Astrocyte (in vitro differentiated cells and primary cell): ENCODE results near the gene UGCG. TPM values are rescaled to one million over a fixed set of nuclear protein-coding genes. Genes with fewer than 3 reads are reported as not detected.

Experiments
- DNase-seq: peaks from one replicate; pipeline ENCODE4 v3.0.0-alpha.2; 2010; ENCODE audit warnings: low read depth
- FAIRE-seq: peaks from 2 replicates; lab custom pipeline; 2011; peaks lifted over from hg19 to GRCh38; lab: Jason Lieb, UNC
- H2AFZ ChIP-seq: 2 replicates; pipeline ENCODE4 v1.6.0; 2012; ENCODE audit warnings: low read depth, low read length, inconsistent platforms
- H3K27ac ChIP-seq: 2 replicates; pipeline ENCODE4 v1.5.1; 2011; ENCODE audit warnings: low read depth, low read length, inconsistent platforms
- H3K27me3 ChIP-seq: 2 replicates; pipeline ENCODE4 v1.6.0; 2011; ENCODE audit warnings: low read length, inconsistent platforms; ENCODE audit not compliant: insufficient read depth
- H3K36me3 ChIP-seq: 2 replicates; pipeline ENCODE4 v1.5.1; 2011; ENCODE audit warnings: low read length, inconsistent platforms; ENCODE audit not compliant: insufficient read depth
- H3K4me1 ChIP-seq: 2 replicates; pipeline ENCODE4 v1.5.1; 2011; ENCODE audit warnings: low read length, inconsistent platforms; ENCODE audit not compliant: insufficient read depth
- H3K4me2 ChIP-seq: 2 replicates; pipeline ENCODE4 v1.6.0; 2012; ENCODE audit warnings: low read length, inconsistent platforms
- H3K4me3 ChIP-seq: 2 replicates; pipeline ENCODE4 v1.5.1; 2011; ENCODE audit warnings: low read depth, mild to moderate bottlenecking, low read length, inconsistent platforms; ENCODE audit not compliant: insufficient read depth
- H3K79me2 ChIP-seq: 2 replicates; pipeline ENCODE4 v1.6.0; 2012; ENCODE audit warnings: mild to moderate bottlenecking, low read length, inconsistent platforms; ENCODE audit not compliant: insufficient read depth
- H3K9ac ChIP-seq: 2 replicates; pipeline ENCODE4 v1.6.0; 2012; ENCODE audit warnings: mild to moderate bottlenecking, low read length, inconsistent platforms
- H3K9me3 ChIP-seq: 2 replicates; pipeline ENCODE4 v1.5.1; 2012; ENCODE audit warnings: low read depth, mild to moderate bottlenecking, low read length, inconsistent platforms; ENCODE audit not compliant: insufficient read depth
- H4K20me1 ChIP-seq: 2 replicates; pipeline ENCODE4 v1.6.0; 2012; ENCODE audit warnings: low read length, inconsistent platforms; ENCODE audit not compliant: insufficient read depth
- H3K27ac Mint-ChIP-seq: one replicate; pipeline ENCODE4 v1.8.0; 2021; ENCODE audit warnings: mild to moderate bottlenecking, mixed read lengths; ENCODE audit not compliant: unreplicated experiment
- H3K27me3 Mint-ChIP-seq: one replicate; pipeline ENCODE4 v1.8.0; 2021; ENCODE audit warnings: low read depth, mixed read lengths; ENCODE audit not compliant: unreplicated experiment
- H3K36me3 Mint-ChIP-seq: one replicate; pipeline ENCODE4 v1.8.0; 2021; ENCODE audit warnings: low read depth, mixed read lengths; ENCODE audit not compliant: unreplicated experiment
- H3K4me1 Mint-ChIP-seq: one replicate; pipeline ENCODE4 v1.8.0; 2021; ENCODE audit warnings: low read depth, mixed read lengths; ENCODE audit not compliant: unreplicated experiment
- H3K4me3 Mint-ChIP-seq: one replicate; pipeline ENCODE4 v1.8.0; 2021; ENCODE audit warnings: mild to moderate bottlenecking, moderate library complexity, mixed read lengths; ENCODE audit not compliant: unreplicated experiment
- H3K9me3 Mint-ChIP-seq: one replicate; pipeline ENCODE4 v1.8.0; 2021; ENCODE audit warnings: mild to moderate bottlenecking, mixed read lengths; ENCODE audit not compliant: unreplicated experiment
- CTCF ChIP-seq: IDR thresholded peaks from 2 replicates; pipeline ENCODE4 v1.5.1; 2011; ENCODE audit warnings: low read depth, mild to moderate bottlenecking, inconsistent platforms, low read length, moderate library complexity; ENCODE audit not compliant: insufficient read depth
- EZH2 ChIP-seq: IDR thresholded peaks from 2 replicates; pipeline ENCODE4 v1.6.1; 2012; ENCODE audit warnings: mild to moderate bottlenecking, low read length, inconsistent platforms; ENCODE audit not compliant: insufficient read depth
- total RNA-seq: library from RNA; stranded (reverse); gene quantifications from 2 replicates; pipeline ENCODE4 v1.2.1, GENCODE V29; 2021

The UGCG gene
- total RNA-seq, 1 donor from 2014 or later, result 166 TPM

GRCh38 chr9:111965566-111966019 is 69.0 kb downstream of the UGCG start:
- no peaks in the 10 kb centered on the region for H3K27me3 Mint-ChIP-seq
- FAIRE-seq (peak; percentile 67), DNase-seq (peak; percentile 99)
- Histone ChIP-seq H3K4me3 (no peak overlapping the region), H3K9ac (peak overlapping the region; percentile 61), H3K27ac (peak overlapping the region; percentile 79), H3K27me3 (no peaks in the 10 kb centered on the region), H3K79me2 (no peaks in the 10 kb centered on the region), H4K20me1 (no peaks in the 10 kb centered on the region), H3K4me1 (peaks cover 14% of the 10 kb centered on the region), H3K9me3 (no peaks in the 10 kb centered on the region), H3K36me3 (no peaks in the 10 kb centered on the region), H2AFZ (no peak overlapping the region), H3K4me2 (peak overlapping the region; percentile 45)
- no peak overlapping the region for H3K4me3 Mint-ChIP-seq
- peaks cover 2% of the 10 kb centered on the region for H3K9me3 Mint-ChIP-seq
- TF ChIP-seq CTCF (no peak), EZH2 (no peak)
- peaks cover 19% of the 10 kb centered on the region for H3K4me1 Mint-ChIP-seq
- H3K27ac Mint-ChIP-seq, result peak overlapping the region; percentile 77
- H3K36me3 Mint-ChIP-seq, result peaks cover 3% of the 10 kb centered on the region

- H3K27ac ChIP-seq, result peak overlapping the region; percentile 79
- no peak overlapping the region for H3K4me3 ChIP-seq
- TF ChIP-seq CTCF (no peak), EZH2 (no peak)
- Mint-ChIP-seq H3K9me3 (peaks cover 6% of the 10 kb centered on the region), H3K27ac (peak overlapping the region; percentile 77), H3K4me1 (peaks cover 19% of the 10 kb centered on the region), H3K27me3 (no peaks in the 10 kb centered on the region), H3K36me3 (peaks cover 3% of the 10 kb centered on the region), H3K4me3 (no peak overlapping the region)
- H3K36me3 ChIP-seq, result no peaks in the 10 kb centered on the region
- DNase-seq, result no peak
- no peak for FAIRE-seq
- no peaks in the 10 kb centered on the region for H3K27me3 ChIP-seq
- H4K20me1 ChIP-seq, result no peaks in the 10 kb centered on the region
- H3K9ac ChIP-seq, result peak overlapping the region; percentile 61
- H2AFZ ChIP-seq, result no peak overlapping the region
- H3K79me2 ChIP-seq, result no peaks in the 10 kb centered on the region
- H3K4me2 ChIP-seq, result peak overlapping the region; percentile 45
- H3K9me3 ChIP-seq, result no peaks in the 10 kb centered on the region
- H3K4me1 ChIP-seq, result peaks cover 8% of the 10 kb centered on the region
Measured at GRCh38 chr9:111966124-111966723, 69.6 kb downstream of the UGCG start.

- Histone ChIP-seq H2AFZ (no peak overlapping the region), H3K36me3 (no peaks in the 10 kb centered on the region), H4K20me1 (no peaks in the 10 kb centered on the region), H3K27ac (no peak overlapping the region), H3K9me3 (no peaks in the 10 kb centered on the region), H3K4me1 (peaks cover 6% of the 10 kb centered on the region), H3K4me3 (no peak overlapping the region), H3K79me2 (no peaks in the 10 kb centered on the region), H3K4me2 (no peak overlapping the region), H3K9ac (no peak overlapping the region), H3K27me3 (no peaks in the 10 kb centered on the region)
- Mint-ChIP-seq H3K36me3 (peaks cover 3% of the 10 kb centered on the region), H3K27ac (no peak overlapping the region), H3K4me3 (no peak overlapping the region), H3K9me3 (peaks cover 6% of the 10 kb centered on the region), H3K4me1 (peaks cover 18% of the 10 kb centered on the region), H3K27me3 (no peaks in the 10 kb centered on the region)
- TF ChIP-seq EZH2, result no peak
- TF ChIP-seq CTCF, result no peak
- FAIRE-seq, result no peak
- DNase-seq, result no peak
Measured at GRCh38 chr9:111966861-111967291, 70.3 kb downstream of the UGCG start.
